ENCODE measurements around the gene RGS8.
"Not testable (repeated sequence)": the region's sequence is repeated elsewhere in the genome, so short reads cannot be mapped to it uniquely, and the experiment has no call there.

RGS8 gene

DNA sequence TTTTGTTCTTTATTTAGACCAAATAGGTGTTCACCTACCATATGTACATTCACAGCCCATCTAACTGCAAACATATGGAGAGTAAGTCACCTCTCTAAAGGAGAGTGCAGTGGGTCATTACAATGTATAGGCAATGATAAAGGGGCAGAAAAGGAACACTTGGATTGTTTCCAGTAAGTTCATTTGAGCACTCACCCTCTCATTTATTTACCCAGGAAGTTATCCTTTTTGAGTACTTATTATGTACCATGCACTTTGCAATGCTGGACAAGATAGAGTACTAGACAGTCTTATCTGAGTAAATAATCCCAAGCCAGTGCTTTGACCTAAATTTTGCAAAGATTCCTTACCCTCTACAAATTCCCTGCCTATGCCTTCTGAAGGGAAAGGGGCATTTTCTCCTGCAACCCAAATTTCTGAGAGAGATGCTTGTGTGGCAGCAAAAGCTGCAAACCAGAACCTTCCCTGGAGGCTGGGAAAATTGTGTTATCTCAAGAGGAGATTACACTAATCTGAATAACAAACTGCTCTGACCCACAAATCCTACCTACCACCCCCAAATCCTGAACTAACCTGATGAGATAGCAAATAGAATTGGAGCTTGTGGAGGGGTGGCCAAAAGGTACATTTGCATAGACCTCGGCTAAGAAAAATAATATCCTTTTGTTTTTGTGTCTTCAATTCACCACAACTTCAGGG is 18.6 kb upstream of the RGS8 start:
- no peak for DNase-seq (ENCODE audit: low read depth in 3 of 3)

DNA sequence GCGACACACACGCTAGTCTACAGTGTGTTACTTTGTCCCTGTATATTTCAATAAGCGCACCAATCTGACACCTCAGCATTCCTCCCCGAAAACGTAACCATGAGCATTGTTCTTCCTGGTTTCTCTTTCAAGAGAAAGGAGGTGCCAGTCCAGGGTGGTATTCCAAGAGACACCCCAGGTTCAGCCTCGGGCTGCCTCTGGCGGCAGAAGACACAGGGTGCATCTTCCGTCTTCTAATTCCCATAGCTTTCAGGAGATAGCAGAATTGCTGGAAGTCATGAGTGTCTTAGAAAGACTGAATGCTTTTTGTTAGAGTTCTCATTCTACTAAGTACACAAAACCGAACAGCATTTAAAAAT is 15.9 kb upstream of the RGS8 start:
- DNase-seq (ENCODE audit: low read depth in 3 of 3), result no peak

DNA sequence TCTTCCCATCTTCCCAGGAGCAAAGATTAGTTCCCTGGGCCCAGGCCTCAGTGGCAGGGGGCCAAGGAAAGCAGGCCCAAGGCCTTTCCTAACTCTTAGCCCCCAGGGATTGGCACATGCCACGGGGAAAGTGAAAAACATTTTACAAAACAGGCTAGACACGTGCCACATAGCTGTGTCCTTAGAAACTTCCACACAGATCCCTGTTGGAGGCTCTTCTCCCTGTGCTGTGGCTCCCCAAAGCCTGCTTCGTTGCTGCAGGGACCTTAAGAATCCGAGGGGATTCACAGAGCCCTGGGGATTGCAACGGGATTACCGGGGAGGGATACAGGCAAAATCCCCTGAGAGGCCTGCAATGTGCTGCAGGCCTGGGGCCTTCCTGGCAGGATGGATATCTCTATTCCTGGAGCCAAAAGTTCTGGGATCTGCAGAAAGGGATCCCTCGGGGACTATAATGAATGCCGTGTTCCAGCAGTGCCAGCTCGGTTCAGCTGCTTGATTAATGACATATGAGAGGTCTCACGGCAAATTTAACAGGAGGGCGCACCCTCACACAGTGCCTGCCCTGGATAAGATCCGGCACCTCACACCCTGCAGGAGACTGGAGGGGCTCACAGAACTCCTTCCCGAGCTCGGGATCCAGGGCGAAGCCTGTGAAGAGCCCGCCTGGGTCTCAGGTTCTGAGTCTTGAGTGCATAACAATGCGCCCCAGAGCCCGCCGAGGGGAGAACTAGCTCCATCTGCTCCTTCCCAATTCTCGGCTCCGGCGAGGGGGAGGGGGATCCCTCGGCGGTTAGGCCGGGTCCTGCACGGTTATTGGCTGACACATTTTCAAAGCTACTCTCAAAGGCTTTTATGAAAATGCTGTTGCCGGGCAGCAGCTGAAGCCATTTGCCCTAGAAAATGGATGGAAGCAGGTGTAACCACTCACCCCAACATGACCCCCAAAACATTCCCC is 15.3 kb upstream of the RGS8 start:
- DNase-seq (ENCODE audit: low read depth in 3 of 3), result no peak

DNA sequence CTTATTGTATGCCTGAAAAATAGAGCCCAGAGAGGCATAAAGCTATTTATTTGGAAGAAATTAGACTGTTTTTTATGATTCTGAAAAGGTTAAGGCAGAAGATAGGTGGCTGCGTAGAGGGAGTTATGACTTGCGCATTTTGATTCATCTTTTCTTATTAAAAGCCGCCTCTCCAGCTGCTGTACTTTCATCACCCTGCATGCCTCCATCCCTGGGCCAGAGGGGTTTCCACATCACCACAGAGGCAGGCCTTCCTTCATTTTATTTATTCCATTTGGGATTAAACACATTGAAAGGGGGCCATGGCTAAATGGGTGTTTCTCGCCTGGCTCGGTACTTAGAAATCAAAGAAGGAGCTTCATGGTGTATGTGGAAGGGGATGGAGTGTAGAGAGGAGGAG is 14.6 kb upstream of the RGS8 start:
- no peak for DNase-seq (ENCODE audit: low read depth in 3 of 3)

DNA sequence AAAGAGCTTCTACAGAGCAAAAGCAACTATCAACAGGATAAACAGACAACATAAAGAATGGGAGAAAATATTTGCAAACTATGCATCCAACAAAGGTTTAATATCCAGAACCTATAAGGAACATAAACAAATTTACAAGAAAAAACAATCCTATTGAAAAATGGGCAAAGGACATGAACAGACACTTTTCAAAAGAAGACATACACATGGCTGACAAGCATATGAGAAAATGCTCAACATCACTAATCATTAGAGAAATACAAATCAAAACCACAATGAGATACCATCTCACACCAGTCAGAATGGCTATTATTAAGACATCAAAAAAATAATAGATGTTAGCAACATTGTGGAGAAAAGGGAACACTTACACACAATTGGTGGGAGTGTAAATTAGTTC is 8.8 kb upstream of the RGS8 start:
- DNase-seq (ENCODE audit: low read depth in 3 of 3), result not testable (repeated sequence)

DNA sequence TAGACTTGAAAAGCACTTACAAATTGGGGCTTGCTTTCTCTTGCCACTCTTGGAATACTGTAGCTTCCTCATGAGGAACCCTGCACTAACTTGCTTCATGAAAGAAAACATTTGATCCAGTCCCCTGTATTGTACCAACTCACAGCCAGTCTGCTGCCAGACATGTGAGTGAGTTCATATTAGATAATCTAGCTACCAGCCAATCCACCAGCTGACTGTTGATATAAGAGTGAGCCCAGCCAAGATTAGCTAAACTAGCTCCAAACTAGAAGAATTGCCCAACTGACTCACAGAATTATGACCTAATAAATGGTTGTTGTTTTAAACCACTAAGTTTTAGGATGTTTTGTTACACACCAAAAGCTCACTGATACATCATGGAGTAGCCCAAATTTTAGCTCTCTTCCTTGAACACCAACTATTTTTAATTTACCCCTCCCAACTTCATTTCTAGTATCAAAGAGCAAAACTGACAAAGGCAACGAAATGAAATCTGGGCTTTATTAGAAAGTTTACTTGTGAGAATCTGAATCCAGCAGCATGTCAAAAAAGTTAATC is 6.6 kb upstream of the RGS8 start:
- DNase-seq (ENCODE audit: low read depth in 3 of 3), result no peak

DNA sequence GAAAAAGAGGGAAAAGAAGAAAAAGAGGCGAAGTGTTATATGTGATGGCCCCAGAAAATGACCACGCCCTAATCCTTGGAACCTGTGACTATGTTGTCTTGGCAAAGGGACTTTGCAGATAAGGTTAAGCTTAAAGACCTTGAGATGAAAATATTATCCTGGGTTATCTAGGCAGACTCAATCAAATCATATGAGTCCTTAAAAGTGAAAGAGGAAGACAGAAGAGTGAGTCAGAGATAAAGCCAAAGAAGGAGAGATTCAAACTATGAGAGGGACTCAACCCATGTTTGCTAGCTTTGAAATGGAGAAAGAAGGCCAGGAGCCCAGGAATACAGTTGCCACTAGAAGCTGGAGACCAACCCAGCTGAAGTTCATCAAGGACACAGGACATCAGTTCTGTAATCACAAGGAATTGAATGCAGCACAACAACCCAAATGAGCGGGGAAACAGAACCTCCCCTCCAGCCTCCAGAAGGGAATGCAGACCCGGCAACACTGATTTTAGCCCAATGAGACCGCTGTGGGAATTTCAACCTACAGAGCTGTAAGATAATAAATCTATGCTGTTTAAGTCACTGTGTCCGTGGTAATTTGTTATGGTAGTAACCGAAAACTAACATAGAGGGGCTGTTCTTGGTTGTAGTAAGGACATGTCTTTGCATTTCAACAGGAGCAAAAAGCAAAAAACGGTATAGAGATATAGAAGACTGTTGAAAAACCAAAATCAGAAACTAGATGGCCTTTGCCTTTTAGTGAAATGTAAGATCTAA is 4.2 kb upstream of the RGS8 start:
- no peak for DNase-seq (ENCODE audit: low read depth in 3 of 3)

DNA sequence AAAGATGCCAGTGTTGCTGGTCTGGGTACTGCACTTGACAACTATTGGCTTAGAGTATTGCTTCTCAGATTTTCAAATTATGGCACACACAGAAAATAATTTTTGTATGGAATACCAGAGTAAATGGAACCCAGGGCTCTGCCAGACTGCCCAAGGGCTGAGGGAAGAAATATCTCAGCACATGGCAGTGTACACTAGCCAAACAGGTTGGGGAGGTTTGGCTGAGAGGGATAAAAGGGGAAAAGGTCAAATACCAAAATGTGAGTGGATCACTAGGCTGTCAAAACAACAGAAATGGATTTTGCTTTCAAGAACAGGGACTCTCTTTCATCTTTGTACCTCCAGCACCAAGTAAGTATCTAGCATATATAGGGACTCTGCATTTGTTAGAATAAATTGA is 3.0 kb upstream of the RGS8 start:
- DNase-seq (ENCODE audit: low read depth in 3 of 3), result no peak

DNA sequence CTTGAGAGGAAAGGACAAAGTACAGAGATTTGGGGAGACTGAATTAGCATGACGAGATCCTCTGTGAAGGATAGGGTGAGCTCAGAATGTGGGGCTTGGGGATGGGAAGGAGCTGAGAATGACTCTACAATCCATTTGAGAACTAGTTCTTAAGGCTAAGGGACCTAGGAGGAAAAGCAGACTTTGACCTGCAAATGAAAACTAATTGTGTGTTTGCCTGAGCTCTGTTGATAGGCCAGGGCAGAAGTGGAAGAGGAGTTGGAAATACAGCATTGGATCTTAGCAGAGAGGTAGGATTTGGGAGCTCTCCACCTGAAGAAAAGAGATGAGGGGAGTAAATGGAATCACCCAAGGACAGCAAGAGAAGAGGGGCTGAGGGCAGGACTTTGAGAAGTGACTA is 2.1 kb upstream of the RGS8 start:
- no peak for DNase-seq (ENCODE audit: low read depth in 3 of 3)

DNA sequence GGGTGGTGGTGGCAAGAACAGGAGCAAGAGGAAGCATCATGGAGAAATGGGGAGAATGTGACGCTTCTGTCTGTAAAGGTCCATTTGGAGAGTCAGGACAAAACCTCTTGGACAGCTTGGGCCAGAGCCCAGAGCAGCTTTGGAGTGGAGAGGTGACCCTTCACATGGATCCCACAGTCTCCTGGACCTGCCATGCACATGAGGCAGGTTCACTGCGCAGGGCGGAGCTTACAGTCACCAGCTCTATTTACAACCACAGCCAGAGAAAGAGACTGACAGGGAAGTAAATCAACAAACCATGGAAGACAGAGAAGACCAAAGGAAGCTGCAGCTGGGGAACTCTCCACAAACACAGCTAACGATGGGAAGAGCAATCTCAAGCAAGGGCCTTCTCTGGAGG is 828 bp upstream of the RGS8 start:
- DNase-seq (ENCODE audit: low read depth in 3 of 3), result no peak

DNA sequence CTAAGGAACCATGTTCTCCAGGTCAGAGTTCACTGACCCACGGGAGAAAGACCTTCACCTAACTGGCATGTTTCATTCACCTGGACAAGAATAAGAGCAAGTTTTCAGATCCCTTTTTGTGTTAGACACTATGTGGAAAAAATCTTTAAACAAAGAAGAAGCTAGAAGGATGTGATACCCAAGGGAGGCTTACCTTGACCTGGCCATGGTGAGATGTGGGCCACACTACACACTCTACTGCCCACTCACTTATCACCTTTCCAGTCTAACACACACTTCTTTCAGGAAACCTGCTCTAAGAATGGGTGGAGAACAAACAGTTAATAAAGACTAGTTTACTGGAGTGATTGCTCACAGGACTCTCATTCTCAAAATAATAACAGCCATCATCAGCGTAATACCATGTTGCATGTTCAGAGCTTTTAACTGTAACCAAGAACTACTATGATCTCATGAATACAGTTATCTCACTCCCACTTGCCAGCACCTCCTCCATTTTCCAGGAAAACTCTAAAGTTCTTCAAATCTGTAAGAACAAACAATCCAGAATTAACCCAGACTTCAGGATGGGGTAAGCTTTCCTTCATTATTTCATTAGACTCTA is 1.4 kb downstream of the RGS8 start:
- no peak for DNase-seq (ENCODE audit: low read depth in 3 of 3)

DNA sequence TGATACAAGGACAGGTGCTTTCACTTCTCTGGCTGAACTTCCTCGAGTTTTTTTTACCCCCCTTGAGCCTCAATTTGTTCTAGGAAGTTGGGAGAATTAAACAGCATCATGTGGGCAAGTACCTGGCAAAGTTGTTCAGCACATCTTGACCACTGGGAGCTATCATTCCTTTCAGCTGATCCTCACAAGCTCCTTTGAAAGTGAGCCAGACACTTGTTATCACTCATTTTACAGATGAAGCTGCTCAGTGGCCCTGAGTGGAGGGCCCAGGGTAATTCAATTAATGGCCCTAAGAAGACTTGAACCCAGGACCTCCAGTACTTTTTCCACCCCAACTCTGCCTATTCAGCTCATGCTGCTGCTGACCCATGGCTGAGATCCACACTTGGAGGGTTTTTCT is 2.0 kb downstream of the RGS8 start:
- DNase-seq (ENCODE audit: low read depth in 3 of 3), result no peak

DNA sequence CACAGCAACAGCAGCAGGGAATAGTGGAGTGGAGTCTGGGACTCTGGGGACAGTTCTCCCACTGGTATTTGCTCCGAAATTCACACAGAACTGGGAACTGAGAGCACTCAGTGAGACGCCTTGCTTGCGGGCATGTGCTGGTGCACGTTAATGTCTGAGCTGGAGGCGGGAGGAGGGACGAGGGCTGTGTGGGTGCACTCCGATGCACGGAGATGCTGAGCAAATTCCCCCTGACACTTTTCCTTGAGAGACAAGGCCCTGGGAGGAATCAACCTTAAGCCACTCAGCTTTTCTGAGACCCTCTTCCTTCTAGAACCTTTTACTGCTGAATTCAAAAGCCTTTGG is 2.8 kb downstream of the RGS8 start:
- DNase-seq (ENCODE audit: low read depth in 3 of 3), result no peak

DNA sequence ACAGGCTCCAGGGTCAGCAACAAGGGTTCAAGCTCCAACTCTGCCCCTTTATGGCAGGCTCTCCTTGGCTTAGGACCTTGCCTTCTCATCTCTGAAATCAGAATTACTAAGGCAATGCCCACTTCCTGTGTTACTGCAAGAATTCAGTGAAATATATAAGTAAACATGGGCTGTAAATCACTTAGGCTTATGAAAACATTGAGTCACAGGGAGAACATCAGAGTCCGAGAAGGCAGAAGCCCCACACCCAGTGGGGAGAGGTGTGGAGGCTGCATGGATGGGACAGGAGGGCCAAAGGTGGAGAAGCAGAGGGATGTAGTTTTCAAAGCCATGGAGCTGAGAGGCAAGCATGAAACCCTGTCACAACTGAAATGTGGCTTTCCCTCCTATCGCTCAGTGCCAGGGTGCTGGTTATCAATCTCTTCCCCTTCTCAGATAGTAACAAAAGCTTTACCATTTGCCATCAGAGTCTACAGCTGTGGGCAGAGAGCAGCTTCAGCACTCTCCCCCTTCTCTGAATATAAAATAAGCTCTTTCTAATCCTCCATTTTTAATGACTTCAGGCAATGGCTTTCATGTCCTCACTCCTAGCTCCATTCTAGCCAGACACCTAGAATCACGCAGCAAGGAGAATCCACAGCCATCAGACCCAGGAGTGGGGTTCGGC is 3.4 kb downstream of the RGS8 start:
- DNase-seq (ENCODE audit: low read depth in 3 of 3), result no peak

DNA sequence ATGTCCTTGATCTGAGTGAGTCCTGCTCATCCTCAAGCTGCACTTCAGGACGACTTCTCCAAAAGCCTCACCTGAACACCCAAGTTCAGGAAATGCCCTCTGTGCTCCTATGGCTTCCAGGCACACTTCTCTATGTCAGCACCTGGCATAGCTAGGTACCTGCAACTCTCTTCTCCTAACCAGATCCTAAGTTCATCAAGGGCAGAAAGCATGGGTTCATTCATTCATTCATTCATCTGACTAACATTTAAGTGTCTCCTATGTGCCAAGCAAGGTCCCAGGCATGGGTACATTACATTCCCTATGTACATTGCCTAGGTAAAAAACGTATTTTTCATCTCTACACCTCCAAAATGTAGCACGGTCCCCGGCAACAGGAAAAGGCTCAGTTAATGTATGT is 4.0 kb downstream of the RGS8 start:
- DNase-seq (ENCODE audit: low read depth in 3 of 3), result no peak

DNA sequence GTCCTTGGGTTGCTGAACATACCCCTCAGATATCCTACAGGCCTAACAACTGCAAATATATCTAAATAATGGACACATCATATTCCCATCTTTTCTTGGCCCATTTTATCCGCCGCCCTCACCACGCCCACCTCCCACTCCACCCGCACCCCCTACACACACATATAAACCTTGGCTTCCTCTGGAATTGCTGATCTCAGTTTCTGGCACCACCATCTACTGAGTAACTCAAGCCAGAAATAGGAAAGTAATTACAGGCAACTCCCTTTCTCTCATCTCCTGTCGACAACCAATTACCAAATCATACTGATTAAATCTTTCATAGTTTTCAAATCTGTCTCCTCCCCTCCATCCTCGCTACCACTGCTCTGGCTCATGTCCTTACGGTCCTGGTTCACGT is 4.7 kb downstream of the RGS8 start:
- no peak for DNase-seq (ENCODE audit: low read depth in 3 of 3)

DNA sequence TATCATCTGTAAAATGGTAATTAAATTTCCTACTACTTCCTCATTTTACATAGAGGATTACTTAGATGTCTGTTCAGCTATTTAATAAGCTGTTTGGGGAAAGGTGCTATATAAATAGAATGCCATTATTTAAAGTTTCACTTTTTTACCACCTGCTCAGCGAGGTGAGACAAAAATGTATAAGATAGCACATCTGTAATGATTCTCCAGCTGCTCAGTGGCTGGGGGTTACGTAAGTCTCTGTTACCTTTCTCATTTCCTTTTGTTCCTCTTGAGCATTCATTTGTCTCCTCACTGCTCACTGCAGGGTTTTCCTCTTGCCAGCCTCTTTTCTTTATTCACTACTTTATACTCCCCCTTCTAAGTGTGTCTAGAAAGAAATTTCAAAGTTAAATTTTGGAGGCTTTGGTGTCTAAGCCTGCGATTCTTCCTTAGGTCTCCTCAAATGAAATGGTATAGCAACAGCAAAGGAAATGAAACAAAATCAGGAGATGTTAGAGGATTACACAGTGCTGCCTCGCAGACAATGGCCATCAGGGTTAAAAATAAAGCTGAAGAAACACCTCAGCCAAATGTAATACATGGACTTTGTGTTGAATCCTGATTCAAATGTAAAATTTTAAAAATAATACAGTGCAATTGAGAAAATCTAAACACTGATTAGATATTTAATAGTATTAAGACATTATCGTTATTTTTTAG is 6.8 kb downstream of the RGS8 start:
- no peak for DNase-seq (ENCODE audit: low read depth in 3 of 3)

DNA sequence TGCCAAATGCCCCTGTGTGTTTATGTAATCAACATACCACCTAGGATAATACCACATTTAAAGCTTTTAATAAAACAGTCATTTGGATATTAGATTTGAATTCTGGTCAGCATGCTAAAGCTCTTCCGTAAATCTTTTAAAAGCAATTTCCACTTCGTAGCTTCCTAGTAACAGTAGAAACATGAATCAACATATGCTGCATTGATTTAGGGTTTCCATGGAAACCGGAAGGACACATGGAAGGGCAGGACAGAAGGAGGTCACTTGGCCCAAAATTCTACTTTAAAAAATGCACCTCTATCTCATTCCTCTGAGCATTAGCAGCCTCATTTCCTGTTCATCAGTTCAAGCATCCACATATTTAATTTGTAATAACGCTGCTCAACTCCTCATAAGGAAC is 8.1 kb downstream of the RGS8 start:
- no peak for DNase-seq (ENCODE audit: low read depth in 3 of 3)

DNA sequence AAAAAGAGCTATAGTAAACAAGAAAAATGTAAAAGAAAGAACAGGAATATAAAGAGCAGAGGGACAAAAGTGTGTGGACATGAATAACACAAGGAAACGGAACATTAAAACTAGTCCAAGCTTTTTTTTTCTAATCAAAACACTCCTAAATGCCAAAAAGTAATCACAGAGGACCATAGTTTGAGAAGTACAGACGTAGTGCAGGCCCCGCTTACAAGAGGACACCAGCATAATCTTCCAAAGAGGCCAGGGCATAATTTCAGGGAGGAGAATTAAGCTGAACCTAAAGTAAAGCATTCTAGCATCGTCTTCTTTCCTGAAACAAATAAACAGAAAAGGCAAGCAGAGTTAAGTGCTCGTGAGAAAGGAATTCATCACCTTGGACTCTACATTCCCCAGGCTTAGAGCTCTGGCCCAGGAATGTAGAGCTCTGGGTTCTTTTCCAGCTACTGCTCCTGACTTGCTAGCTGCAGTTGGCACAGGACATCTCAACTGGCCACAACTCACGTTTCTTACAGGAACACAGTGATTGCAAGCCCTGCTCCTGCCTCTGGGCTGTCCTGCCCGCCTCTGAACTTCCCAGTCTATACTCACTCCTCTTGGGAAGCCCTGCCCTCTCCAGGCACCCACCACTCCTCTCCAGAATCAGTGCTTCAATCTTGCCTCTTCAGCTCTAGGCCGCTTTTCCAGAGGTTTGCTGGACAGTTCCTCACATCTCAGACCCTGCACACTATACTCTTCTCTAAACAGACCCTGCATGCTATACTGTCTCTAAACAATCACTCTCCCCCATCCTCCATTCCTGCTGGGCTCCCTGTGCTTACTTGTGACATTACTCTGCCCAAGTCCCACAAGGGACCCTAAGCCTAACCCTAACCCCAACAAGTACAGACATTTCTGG is 9.8 kb downstream of the RGS8 start:
- DNase-seq (ENCODE audit: low read depth in 3 of 3), result no peak

DNA sequence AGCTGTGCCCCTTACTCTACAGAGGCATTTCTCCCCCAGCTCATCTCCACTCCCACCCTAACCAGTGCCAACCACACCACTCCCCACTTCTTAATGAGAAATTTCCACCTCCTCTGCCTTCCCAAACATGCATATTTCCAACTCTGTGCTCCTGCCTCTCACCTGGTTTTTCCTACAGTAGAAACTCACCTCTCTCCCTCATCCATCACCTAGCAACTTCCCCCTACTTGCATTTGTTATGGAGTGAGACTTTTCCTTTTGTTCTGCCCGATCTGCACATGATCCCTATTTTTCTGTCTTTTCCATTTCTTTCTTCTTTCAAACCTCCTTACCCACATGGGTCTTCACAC is 11.9 kb downstream of the RGS8 start:
- DNase-seq (ENCODE audit: low read depth in 3 of 3), result no peak

All from stimulated activated CD4-positive, alpha-beta T cell treated with anti-CD3 and anti-CD28 coated beads, TNF-alpha, amount 100 ng/mL, for 4 hours (primary cell).